Left colon (tissue), 2 donors: ENCODE measurements around the gene MACROD2. TPM values are rescaled to one million over a fixed set of nuclear protein-coding genes. Genes with fewer than 3 reads are reported as not detected.
"Not testable (repeated sequence)": the region's sequence is repeated elsewhere in the genome, so short reads cannot be mapped to it uniquely, and the experiment has no call there.

Source experiments
- ATAC-seq: fragments of 200-7000 bp; cut with Tn5 transposase; one replicate; pipeline ENCODE4 v1.9.1; 2020; ENCODE audit warnings: mild to moderate bottlenecking, moderate library complexity
- DNase-seq, 2 donors: peaks; one replicate each; pipeline ENCODE4 v3.0.0-alpha.2; 2020
- intact Hi-C, 2 donors: fragments of 100-400 bp; cut with DNase I in 1 of 2; cut with micrococcal nuclease in 1 of 2; formaldehyde crosslinking; loops; one replicate each; pipeline versions ENCODE4 v1.11.2 to v1.14.0; 2022; cut with DNase I, micrococcal nuclease
- total RNA-seq, 2 donors: library from RNA; stranded (reverse); fragmentation: NEBNext Ultra II Directional; extraction: Animal tissue kit (Norgen Biotek cat#: 25700); gene quantifications; one replicate each; pipeline ENCODE4 v1.2.1, GENCODE V29; 2021
- donor health status: DM: no; HTN: no; CAD: no.
- donor health status: DM: yes; HTN: yes; CAD: no.

MACROD2 gene
- total RNA-seq, 2 donors from 2014 or later, result 5.2 to 6.6 TPM

GRCh38 chr20:15359056-15359455 lies 1363.7 kb downstream of the MACROD2 start:
- DNase-seq (no peak), ATAC-seq (no peak)
- intact Hi-C loops, result no loop called here

GRCh38 chr20:15362849-15363248 lies 1367.5 kb downstream of the MACROD2 start:
- intact Hi-C loops, result no loop called here
- no peak for DNase-seq
- no peak for ATAC-seq

- intact Hi-C loops, result no loop called here
- DNase-seq (no peak), ATAC-seq (no peak)
These were observed 1369.5 kb downstream of the MACROD2 start for GRCh38 chr20:15364781-15365180.

- intact Hi-C loops, result no loop called here
- DNase-seq (no peak), ATAC-seq (no peak)
These were observed 1375.1 kb downstream of the MACROD2 start for GRCh38 chr20:15370370-15370769.

GRCh38 chr20:15374682-15375081 lies 1379.4 kb downstream of the MACROD2 start:
- ATAC-seq, result no peak
- intact Hi-C loops, result no loop called here
- no peak for DNase-seq

- ATAC-seq (no peak), DNase-seq (no peak)
- intact Hi-C loops, result no loop called here
These were observed 1380.5 kb downstream of the MACROD2 start for GRCh38 chr20:15375836-15376235.

- intact Hi-C loops, result not testable (repeated sequence)
These were observed 1382.3 kb downstream of the MACROD2 start for GRCh38 chr20:15377603-15378002.

GRCh38 chr20:15378151-15378550 lies 1382.8 kb downstream of the MACROD2 start:
- no peak for ATAC-seq
- intact Hi-C loops, result no loop called here
- DNase-seq, result no peak

More at GRCh38 chr20:15377603-15378002, 1382.3 kb downstream of the MACROD2 start:
- not testable (repeated sequence) for DNase-seq, ATAC-seq

- DNase-seq (no peak), ATAC-seq (no peak)
- intact Hi-C loops, result no loop called here
These were observed 1384.5 kb downstream of the MACROD2 start for GRCh38 chr20:15379681-15380296.

GRCh38 chr20:15380770-15381169 lies 1385.5 kb downstream of the MACROD2 start:
- DNase-seq, result no peak
- intact Hi-C loops, result no loop called here
- ATAC-seq, result no peak

- intact Hi-C loops, result no loop called here
- ATAC-seq (no peak), DNase-seq (no peak)
These were observed 1391.9 kb downstream of the MACROD2 start for GRCh38 chr20:15387228-15387627.

GRCh38 chr20:15395457-15395856 lies 1400.1 kb downstream of the MACROD2 start:
- no peak for DNase-seq
- intact Hi-C loops, result no loop called here
- no peak for ATAC-seq

- ATAC-seq (no peak), DNase-seq (no peak)
- intact Hi-C loops, result no loop called here
These were observed 1400.7 kb downstream of the MACROD2 start for GRCh38 chr20:15396026-15396425.

- intact Hi-C loops, result no loop called here
- DNase-seq (no peak), ATAC-seq (no peak)
These were observed 1401.6 kb downstream of the MACROD2 start for GRCh38 chr20:15396900-15397299.

GRCh38 chr20:15399781-15400180 lies 1404.5 kb downstream of the MACROD2 start:
- intact Hi-C loops, result no loop called here
- no peak for ATAC-seq
- DNase-seq, result no peak

- intact Hi-C loops, result no loop called here
- DNase-seq, result no peak
- ATAC-seq, result no peak
These were observed 1410.8 kb downstream of the MACROD2 start for GRCh38 chr20:15406072-15406471.

GRCh38 chr20:15411781-15412180 lies 1416.5 kb downstream of the MACROD2 start:
- intact Hi-C loops, result no loop called here
- ATAC-seq (no peak), DNase-seq (no peak)

GRCh38 chr20:15415908-15416307 lies 1420.6 kb downstream of the MACROD2 start:
- intact Hi-C loops, result no loop called here
- DNase-seq (no peak), ATAC-seq (no peak)

- DNase-seq, result no peak
- intact Hi-C loops, result no loop called here
- no peak for ATAC-seq
These were observed 1424.5 kb downstream of the MACROD2 start for GRCh38 chr20:15419856-15420255.

GRCh38 chr20:15422966-15423365 lies 1427.7 kb downstream of the MACROD2 start:
- DNase-seq (no peak), ATAC-seq (no peak)
- intact Hi-C loops, result no loop called here

GRCh38 chr20:15439551-15439950 lies 1444.2 kb downstream of the MACROD2 start:
- intact Hi-C loops, result no loop called here
- no peak for ATAC-seq
- DNase-seq, result no peak
